LoVo (cell line): ENCODE data around the gene MED27.

Experiments
- DNase-seq: peaks from one replicate; pipeline ENCODE4 v3.0.0-alpha.2; 2016; ENCODE audit warnings: low spot score

MED27 gene

DNA sequence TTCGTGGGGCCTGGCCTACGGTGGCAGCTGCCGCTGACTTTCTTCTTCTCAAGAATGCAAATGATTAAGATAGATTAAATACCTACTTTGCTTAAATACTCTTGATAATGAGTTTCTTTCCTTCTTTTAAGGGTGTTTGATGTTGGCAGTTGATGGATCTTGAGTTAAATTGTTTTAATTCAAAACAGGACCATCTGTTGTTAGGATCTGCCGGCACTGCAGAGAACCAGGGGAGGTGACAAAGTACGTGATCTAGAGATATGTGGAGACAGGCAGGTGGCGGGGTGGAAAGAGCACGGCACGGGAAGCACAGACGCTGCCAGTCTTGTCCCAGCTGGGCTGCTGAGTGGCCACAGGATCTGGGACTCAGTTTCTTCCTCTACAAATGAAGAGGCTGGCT is 37.9 kb downstream of the MED27 start:
- no peak for DNase-seq

DNA sequence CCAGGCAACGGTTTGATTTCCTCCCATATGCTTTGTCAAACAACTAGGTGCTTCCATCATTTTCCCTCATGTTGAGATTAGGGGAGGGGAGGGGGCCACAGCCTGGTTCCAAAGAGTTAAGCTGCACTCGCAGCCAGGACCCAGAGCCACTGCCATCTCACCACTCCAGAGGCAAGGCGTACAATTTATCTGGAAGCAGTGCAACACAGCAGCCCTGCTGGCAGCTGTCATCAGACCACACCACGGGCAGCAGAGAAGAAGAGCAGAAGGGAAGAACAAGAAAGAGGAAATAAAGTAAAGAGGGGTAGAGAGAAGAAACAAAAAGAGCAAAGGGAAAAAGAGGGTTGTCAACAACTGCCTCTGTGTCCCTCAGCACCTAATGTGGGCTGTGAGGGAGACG is 38.9 kb downstream of the MED27 start:
- no peak for DNase-seq

DNA sequence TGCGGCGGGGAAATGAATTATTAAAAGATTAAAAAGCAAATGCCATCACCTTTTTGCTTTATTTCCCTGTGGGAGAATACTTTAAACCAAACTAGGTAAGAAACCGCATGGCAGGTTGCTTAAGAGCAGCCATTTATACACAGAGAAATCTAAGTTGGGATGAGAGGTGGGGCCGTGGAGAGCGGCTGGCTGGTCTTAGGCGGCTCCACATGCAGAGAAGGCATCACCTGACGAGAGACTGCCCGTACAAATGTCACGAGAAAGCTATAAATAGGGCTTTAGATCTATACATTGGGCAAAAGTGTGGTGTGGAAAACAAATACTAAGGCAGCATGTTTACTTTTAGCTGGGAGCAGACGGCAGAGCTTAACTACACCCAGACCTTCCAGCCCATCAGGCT is 39.4 kb downstream of the MED27 start:
- no peak for DNase-seq

DNA sequence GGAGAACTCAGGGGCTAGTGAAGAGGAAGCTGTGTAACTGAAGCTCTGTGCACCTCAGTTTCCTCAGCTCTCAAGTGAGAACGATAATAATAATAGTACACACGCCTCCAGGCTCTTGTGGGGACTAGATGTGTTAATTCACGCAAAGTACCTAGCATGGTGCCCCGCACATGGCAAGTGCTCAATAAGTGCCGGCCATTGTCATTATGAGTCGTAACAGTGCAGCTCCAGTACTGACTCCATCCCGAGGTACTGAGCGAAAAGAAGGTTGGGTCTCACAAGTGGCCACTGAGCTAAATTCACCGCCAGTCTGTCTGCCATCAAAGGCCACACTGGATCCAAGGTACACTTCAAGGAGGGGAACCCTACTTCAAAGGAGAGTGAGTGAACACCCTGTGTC is 40.4 kb downstream of the MED27 start:
- no peak for DNase-seq

DNA sequence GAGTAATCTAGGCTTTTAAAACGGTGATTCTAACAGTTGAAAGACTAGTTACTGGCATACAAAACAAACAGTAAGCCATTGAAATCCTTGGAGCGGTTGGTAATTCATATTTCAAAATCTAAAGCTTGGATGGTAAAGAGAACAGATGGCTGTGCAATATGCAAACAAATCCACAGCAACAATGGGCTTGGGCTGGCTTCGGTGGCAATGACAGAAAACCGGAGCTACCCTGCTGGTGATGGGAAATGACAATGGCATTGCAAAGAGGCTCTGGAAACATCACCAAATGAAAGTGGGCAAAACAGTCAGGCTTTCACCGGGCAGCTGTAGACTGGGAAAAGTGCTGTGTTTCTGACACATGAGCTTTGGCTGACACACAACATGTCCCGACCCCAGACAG is 42.2 kb downstream of the MED27 start:
- DNase-seq: no peak

DNA sequence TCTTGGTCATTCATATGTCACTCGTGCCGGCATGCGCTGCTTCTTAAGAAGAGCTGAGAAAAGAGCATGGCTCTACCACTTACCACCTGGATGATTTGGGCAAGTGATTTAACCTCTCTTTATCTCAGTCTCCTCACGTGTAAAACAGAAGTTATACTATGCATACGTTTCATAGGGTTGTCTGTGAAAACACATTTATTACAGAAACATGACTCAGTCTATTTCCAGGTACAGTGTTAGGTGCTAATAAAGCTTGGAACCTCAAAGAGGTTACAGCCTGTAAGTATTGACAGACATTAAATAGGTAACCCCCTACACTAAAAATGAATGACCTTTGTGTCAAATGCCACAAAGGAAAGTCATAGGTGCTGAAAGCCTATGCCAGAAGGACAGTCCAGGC is 43.1 kb downstream of the MED27 start:
- DNase-seq: no peak

DNA sequence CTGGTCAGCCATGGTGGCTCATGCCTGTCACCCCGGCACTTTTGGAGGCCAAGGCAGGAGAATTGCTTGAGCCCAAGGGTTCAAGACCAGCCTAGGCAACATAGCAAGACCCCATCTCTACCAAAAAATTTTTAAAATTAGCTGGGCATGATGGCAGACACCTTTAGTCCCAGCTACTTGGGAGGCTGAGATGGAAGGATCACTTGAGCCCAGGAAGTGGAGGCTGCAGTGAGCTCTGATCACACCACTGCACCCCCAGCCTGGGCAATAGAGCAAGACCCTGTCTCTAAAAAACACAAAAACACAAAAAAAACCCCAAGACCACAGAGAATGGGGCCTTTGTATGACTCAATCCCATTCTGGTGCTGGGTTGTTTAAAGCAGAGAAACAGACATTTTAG is 44.0 kb downstream of the MED27 start:
- no peak for DNase-seq

DNA sequence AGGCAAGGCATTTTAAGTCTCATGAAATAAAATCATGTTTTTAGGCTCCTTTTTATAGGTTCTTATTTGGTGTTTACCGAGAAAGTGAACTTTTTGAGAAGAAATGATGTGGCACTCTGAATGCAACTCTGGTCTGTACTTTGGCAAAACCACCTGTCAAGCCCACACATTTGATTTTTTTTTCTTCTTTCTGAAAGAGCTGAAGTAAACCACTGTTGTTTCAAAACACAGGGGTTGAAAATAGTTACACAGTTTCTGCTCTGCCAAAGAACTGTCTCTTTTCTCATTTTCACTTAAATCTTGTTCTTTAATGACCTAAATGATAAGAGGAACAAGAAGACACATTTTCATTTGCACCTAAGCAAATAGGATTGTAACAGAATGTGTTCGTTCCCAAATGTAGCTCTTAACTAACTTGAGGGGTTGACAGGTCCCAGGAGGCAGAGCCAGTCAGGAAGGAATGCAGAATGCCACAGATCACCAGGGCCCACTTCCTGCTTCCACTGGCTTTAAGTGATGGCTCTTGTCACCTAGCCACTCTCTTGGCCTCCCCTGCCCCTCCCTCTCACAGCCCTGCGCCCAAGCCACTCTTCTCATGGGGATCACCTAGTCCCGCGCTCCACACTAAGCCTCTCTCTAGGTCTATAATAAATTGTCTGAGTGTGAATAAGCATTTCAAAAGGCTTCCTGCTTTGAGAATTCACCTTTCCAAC is 47.3 kb downstream of the MED27 start:
- no peak for DNase-seq

DNA sequence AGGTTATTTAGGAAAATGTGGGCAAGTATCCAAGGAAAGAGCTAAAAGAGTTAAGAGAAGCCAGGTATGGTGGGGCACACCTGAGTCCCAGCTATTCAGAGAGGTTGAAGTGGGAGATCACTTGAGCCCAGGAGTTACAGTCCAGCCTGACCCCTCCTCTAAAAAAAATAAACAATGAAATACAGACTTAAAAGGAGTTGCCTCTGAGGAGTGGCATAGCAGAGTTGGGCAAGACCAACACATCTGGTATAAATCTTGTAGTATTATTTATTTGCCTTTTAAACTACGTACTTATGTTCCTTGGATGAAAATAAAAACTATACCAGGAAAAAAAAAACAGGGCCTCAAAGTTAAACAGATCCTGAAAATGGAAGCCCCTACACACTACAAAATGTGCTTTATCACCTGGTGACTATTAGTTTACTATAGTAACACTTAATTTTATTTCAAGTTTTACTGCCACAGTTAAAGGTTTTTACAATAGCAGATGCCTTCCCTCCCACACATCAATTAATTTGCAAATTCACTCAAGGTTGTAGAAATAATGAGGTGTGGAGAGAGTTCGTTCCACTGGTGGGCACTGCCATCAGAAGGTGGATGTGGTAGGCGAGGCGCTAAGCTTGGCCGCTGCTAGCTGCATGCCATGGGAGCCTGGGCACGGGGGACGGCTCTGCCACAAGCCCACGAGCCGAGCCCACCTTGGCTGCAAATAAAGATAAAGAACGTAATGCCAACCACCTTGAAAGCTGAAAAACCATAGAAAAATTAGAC is 48.0 kb downstream of the MED27 start:
- no peak for DNase-seq

DNA sequence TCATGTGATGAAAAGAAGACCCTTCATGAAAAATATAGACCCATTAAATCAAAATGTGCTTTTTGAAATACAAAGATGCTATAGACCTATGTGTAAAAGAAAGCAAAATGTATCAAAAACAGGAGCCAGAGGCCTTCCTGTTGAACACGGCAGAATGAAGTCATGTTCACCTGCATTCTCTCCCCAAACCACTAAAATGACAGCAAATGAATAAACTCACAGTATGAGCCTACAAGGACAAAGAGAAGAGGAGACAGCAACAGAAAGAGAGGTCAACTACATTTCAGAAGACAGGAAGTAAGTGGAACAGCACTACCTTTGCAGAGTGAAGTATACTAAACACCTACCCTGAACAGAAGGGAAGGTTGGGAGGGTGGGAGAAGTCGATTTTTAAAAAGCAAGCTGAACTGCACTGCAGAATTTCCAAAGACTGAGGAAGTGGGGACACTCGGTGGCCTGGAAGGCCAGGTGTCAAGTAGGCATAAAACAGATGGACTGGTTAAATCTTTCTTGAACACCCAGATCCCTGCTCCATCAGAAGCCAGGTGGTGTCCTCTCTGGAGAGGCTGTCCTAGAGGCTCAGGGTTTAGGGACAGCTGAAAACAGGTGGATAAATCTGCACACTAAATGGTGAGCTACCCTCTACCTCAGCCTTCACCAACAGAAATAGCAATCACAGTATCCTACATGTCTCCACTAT is 48.9 kb downstream of the MED27 start:
- no peak for DNase-seq

DNA sequence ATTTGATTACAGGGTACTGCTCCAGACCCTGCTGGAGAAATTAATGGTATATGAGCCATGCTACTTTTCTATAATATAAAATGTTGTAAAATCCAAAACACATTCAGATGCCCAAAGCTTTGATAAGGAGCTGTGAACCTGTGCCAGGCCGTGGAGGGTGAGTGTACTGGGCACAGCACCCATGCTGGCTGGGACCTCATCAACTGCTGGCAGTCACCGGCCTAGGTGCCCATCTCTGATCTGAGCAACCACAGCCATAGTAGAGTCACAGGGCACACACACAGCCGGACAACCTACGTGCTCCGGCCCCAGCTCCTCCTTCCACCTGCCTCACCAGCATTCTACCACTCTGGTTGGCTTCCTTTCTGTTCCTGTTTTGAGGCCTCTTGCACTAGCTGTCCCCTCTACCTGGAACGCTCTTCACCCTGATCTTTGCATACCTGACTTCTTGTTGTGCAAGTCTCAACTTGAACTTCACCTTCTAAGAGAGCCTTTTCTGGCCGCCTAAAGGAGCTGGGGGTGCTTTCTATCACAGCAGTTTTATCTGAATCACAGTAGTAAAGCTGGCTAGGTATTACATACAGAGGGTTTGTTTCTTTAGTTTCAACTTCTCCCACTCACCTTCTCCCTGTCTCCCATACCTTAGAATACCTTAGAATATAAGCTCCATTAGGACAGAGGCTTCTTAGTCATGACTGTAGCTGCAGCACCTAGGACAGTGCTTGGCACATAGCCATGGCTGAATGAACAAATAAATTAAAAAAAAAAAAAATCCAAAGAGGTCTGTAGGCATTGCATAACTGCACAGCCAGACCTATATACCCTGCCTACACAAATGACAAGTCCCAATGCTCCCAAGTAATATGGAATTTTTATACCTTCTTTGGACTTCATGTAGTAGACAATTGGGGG is 51.7 kb downstream of the MED27 start:
- no peak for DNase-seq

DNA sequence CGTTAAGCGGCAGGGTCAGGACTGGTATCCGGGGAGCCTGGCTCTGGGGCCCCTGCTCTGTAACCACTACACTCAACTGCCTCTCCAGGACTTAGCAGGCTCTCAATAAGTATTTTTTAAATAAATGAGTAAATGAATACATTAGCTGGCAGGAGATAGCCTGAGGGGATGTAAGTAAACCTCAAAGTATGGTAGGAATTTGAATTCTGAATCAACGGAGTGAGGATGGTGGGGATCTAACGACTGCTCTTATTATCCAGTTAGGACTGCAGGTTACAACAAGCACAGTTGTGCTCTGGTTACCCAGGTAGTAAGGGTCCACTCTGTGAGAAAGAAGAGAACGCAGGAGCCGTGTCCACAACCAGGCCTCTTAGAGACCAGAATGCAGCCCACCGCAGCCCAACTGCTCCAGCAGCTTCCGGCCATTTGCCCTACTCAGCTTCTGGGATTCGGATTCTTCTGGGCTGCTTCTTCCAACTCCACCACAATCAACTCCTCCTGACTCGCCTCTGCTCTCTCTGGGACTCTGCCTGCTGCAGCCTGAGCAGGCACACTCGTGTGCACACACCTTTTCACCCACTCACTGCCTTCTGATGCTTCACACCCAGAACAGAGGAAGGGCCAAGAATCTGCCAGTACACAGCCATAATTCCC is 52.6 kb downstream of the MED27 start:
- DNase-seq: no peak

DNA sequence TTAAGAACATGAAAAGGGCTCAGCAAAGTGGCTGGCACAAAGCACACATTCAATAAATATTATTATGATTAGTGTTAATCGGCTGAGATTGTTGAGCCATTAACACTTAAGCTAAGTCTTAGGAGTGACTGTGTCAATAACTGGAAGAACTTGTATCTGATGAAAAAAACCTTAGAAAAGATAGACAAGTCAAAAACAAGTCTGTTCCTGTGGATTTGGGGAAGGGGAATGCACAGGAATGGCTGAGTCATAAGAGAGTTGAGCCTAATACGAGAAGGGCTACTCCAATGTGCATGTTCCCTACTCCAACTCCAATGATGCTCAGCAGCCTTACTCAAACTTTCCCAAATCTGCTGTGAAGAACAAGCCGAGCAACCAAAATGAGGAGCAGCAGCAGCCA is 53.9 kb downstream of the MED27 start:
- DNase-seq: no peak

DNA sequence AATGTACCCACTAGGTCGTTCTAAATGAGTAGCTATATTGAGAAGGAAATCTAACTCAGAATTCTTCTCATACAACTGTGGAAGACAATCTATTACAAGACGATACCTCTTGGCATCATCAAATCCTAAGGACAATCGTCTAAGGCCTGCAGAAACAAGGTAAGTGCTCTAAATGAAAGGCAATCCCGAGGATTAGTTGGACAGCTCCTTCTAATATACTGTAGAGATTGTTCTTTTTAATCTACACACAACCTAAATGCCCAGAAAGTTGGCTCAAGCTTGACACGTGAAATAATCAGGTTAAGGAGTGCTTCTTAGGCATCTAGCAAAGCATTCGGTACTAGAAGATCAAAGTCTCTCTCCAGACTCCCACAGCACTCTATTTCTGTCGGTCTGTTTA is 55.1 kb downstream of the MED27 start:
- no peak for DNase-seq

DNA sequence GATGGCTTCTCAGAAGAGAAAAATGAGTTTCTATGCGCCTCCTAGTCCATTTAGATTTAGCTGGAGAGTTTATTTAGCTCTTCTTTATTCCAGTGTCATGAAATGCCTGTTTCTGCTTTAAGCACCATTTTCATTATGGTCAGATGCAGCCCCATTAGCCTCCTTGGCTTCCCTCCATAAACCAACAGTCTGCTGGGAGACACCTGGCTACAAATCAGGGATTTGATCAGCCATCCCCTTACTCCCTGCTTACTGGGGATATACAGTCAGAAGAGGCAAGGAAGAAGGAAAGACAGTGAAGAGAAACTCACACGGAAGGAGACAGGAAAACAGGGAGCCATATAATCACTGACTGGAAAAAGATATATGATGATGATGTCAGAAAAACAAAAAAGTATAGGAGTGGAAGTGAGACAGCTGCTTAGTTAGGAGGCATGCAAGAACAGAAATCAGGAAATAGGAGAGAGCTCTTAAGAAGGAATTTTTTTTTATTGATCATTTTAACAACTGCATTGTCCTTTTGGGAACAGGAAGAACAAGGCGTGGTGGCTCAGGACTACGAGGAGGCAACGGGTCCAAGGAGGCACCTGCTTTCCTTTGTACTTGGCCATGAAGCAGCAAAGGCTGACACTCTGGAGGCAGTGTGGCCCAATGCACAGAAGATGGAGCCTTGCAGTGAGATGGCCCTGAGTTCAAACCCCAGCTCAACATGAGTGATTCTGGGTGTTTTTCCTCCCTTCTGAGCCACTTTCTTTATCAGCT is 56.1 kb downstream of the MED27 start:
- DNase-seq: no peak

DNA sequence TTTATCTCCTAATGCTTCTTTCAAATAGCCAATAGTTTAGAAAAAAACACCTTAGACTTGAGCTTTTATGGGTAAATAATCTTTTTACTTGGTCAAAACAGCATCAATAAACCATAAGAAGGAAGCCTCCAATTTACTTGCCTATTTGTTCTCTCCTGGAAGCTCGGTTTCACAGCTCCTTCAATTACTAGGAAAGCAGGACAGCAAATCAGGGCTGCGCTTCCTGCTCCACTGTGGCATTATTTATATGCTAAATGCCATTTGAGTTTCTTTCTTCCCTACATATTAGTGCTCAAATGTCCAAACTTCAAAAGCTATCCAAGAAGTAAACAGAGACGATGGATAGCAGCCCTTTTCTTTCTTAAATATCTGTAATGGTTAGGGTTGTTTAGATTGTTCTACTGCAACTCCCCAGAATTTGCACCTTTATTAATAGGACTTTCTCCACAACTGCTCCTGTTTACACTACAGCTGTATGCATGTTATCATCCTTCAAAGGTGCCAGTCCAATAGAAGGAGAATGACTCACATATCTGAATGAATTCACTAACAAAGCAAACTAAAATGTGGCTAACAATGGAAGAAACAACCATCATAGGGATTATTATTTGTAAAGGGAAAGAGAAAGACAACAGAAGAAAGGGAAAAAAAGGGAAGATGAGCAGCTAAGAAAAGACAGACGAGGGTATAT is 58.7 kb downstream of the MED27 start:
- DNase-seq: no peak

DNA sequence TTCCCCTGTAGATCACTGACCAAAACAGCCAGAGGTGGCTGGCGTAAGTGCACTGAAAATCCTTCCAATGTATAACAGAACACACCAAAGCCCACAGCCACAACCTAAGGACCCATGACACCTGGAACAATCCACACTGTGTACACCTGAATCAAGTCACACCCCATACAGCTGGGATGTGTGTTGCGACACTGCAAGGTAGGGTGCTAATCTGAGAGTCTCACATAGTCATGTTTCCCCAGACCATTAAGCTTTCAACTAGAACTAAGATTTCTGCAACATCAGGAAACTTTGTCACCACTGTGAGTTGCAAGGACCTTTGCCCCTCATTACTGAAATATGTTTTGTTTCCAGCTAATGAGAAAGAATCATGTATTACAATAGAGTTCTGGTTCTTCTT is 59.4 kb downstream of the MED27 start:
- no peak for DNase-seq

DNA sequence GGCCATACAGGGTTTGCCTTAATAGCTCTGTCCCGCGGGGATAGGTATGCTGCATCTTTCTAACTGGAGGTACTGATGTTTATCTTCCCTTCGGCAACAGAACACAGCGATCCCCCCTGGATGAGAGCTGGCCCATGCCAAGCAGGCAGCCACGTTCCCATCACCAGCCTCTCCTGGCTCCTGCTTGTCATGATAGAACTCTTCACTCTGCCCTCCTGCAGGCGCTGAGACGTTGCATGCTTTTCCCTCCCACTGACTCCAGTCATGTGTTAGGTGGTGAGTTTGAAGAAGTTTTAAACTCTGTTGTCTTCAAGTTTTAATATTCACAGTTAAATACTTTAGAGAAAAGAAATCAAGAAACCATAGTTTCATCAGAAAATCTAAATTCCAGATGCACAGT is 60.0 kb downstream of the MED27 start:
- DNase-seq: no peak

DNA sequence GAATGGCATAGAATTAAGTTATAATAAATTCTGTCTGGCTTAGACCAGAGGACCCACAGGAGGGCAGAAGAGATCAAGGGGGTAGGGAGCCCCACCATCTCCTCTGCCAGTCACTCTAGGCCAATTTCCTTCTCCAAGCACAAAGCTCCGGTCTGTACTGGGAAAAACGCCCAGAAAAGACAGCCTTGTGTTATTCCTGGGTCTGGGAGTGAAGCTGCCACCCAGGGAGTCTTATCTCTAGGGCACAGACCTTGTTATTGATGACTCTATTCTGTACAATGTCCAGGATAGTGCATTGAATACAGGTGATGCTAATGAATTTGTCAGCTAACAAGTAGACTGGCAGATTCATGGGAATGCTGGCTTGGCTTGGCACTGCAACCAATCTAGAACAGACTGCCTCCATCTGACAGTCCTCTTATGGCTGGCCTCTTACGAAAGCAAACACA is 60.7 kb downstream of the MED27 start:
- DNase-seq: no peak

DNA sequence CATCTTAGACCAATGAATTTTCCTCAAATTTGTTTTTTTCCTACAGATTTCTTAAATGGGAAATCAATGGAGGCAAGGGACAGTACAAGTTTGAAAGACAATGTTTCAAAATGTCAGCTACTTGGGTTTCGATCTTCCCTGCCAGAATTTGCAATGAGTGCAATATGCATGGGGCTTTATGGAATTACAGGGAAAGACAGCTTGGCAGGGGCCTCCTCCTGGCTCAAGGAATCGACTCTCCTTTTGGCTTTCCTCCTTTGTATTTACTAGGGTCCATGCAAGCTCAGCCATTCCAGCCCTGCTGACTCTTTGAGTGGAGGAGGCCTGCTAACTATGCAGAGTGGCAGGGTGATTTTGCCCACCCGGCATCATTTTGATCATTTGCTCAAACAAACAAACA is 63.2 kb downstream of the MED27 start:
- no peak for DNase-seq
